ENCODE results near the gene KRT71. TPM values are rescaled to one million over a fixed set of nuclear protein-coding genes. Genes with fewer than 3 reads are reported as not detected.

KRT71 gene
- total RNA-seq, 4 donors from 2014 or later: not detected

GRCh38 chr12:52577316-52577715, 24.4 kb upstream of the KRT71 start:
- TF ChIP-seq POLR2A (IDR thresholded peaks at IDR 0.05) (no peak), CTCF (IDR thresholded peaks at IDR 0.05 in 4 of 5, conservative IDR thresholded peaks at IDR 0.05 in 1 of 5) (no peak)
- DNase-seq: no peak
- Histone ChIP-seq H3K36me3 (no peaks in the 10 kb centered on the region), H3K4me3 (no peak overlapping the region), H3K27me3 (no peaks in the 10 kb centered on the region), H3K4me1 (no peaks in the 10 kb centered on the region), H3K27ac (no peak overlapping the region), H3K9me3 (no peaks in the 10 kb centered on the region)
- ATAC-seq: no peak
- in situ Hi-C loops (cut with MboI; ENCODE audit: low sequenced_read_pairs in 4 of 4) (loop anchor here in 1 of 4 donors (25.0 kb wide), 2 partner anchors 310 to 410 kb away; no protein-coding TSS in a partner anchor), intact Hi-C loops (cut with DNase I; ENCODE audit: low total_unique reads) (no loop called here)

GRCh38 chr12:52575948-52576347, 23.0 kb upstream of the KRT71 start:
- no peak overlapping the region for H3K4me3 ChIP-seq
- TF ChIP-seq CTCF (IDR thresholded peaks at IDR 0.05 in 4 of 5, conservative IDR thresholded peaks at IDR 0.05 in 1 of 5) (no peak), POLR2A (IDR thresholded peaks at IDR 0.05) (no peak)
- intact Hi-C loops (cut with DNase I; ENCODE audit: low total_unique reads): no loop called here
- ATAC-seq (no peak), DNase-seq (no peak)
- no peaks in the 10 kb centered on the region for H3K4me1 ChIP-seq
- H3K27me3 ChIP-seq: no peaks in the 10 kb centered on the region
- H3K27ac ChIP-seq: no peak overlapping the region
- H3K9me3 ChIP-seq: no peaks in the 10 kb centered on the region
- no peaks in the 10 kb centered on the region for H3K36me3 ChIP-seq
- in situ Hi-C loops (cut with MboI; ENCODE audit: low sequenced_read_pairs in 4 of 4): loop anchor here in 1 of 4 donors (25.0 kb wide), 2 partner anchors 311 to 411 kb away; no protein-coding TSS in a partner anchor

- H3K27ac ChIP-seq: no peak overlapping the region
- in situ Hi-C loops (cut with MboI; ENCODE audit: low sequenced_read_pairs in 4 of 4): loop anchor here in 1 of 4 donors (25.0 kb wide), 2 partner anchors 312 to 412 kb away; no protein-coding TSS in a partner anchor
- no peaks in the 10 kb centered on the region for H3K36me3 ChIP-seq
- DNase-seq (no peak), ATAC-seq (no peak)
- TF ChIP-seq POLR2A (IDR thresholded peaks at IDR 0.05) (no peak), CTCF (IDR thresholded peaks at IDR 0.05 in 4 of 5, conservative IDR thresholded peaks at IDR 0.05 in 1 of 5) (no peak)
- H3K9me3 ChIP-seq: no peaks in the 10 kb centered on the region
- no peak overlapping the region for H3K4me3 ChIP-seq
- H3K4me1 ChIP-seq: no peaks in the 10 kb centered on the region
- intact Hi-C loops (cut with DNase I; ENCODE audit: low total_unique reads): no loop called here
- H3K27me3 ChIP-seq: no peaks in the 10 kb centered on the region
Measured at GRCh38 chr12:52575256-52575655, 22.3 kb upstream of the KRT71 start.

- Histone ChIP-seq H3K36me3 (no peaks in the 10 kb centered on the region), H3K4me3 (no peak within 1 kb of the TSS), H3K27ac (no peak within 1 kb of the TSS), H3K9me3 (no peaks in the 10 kb centered on the region), H3K4me1 (no peaks in the 10 kb centered on the region), H3K27me3 (no peaks in the 10 kb centered on the region)
- in situ Hi-C loops (cut with MboI; ENCODE audit: low sequenced_read_pairs in 4 of 4) (no loop called here), intact Hi-C loops (cut with DNase I; ENCODE audit: low total_unique reads) (no loop called here)
- DNase-seq (no peak), ATAC-seq (no peak)
- no peak for TF ChIP-seq POLR2A (IDR thresholded peaks at IDR 0.05)
- no peak for TF ChIP-seq CTCF (IDR thresholded peaks at IDR 0.05 in 4 of 5, conservative IDR thresholded peaks at IDR 0.05 in 1 of 5)
Measured at GRCh38 chr12:52573743-52574142, 20.8 kb upstream of the KRT71 start, which contains the start of gene KRT74. Gene KRT74, minus strand, starts transcription at chr12:52573843. Its CDS starts 66 bp downstream, at chr12:52573777.

- DNase-seq (no peak), ATAC-seq (no peak)
- in situ Hi-C loops (cut with MboI; ENCODE audit: low sequenced_read_pairs in 4 of 4): no loop called here
- no peaks in the 10 kb centered on the region for H3K36me3 ChIP-seq
- no peaks in the 10 kb centered on the region for H3K9me3 ChIP-seq
- no peak overlapping the region for H3K4me3 ChIP-seq
- H3K27me3 ChIP-seq: no peaks in the 10 kb centered on the region
- no peak overlapping the region for H3K27ac ChIP-seq
- H3K4me1 ChIP-seq: no peaks in the 10 kb centered on the region
- intact Hi-C loops (cut with DNase I; ENCODE audit: low total_unique reads): no loop called here
- TF ChIP-seq CTCF (IDR thresholded peaks at IDR 0.05 in 4 of 5, conservative IDR thresholded peaks at IDR 0.05 in 1 of 5) (no peak), POLR2A (IDR thresholded peaks at IDR 0.05) (no peak)
Measured at GRCh38 chr12:52573306-52573705, 20.4 kb upstream of the KRT71 start.
